Gastroesophageal sphincter (tissue), 4 donors: Measurements from ENCODE around the gene SKIC2. TPM values are rescaled to one million over a fixed set of nuclear protein-coding genes. Genes with fewer than 3 reads are reported as not detected.

ENCODE experiments used
- ATAC-seq: fragments of 150-250 bp; one replicate; pipeline ENCODE4 v1.9.1; 2016; ENCODE audit warnings: mild to moderate bottlenecking, moderate library complexity
- H3K27ac ChIP-seq, 4 donors: fragments of 200-600 bp; sonication (generic) in 3 of 4; 1 replicate in 3 of 4; 2 replicates in 1 of 4; pipeline ENCODE4 v1.5.1; 2016 to 2019
- H3K27me3 ChIP-seq: fragments of 200-600 bp; sonication (generic); one replicate; pipeline ENCODE4 v1.5.1; 2019
- H3K36me3 ChIP-seq, 2 donors: fragments of 200-600 bp; sonication (generic); one replicate each; pipeline ENCODE4 v1.5.1; 2019; ENCODE audit warnings: control low read depth in 1 of 2
- H3K4me1 ChIP-seq, 3 donors: fragments of 200-600 bp; sonication (generic); 1 replicate in 2 of 3; 2 replicates in 1 of 3; pipeline ENCODE4 v1.5.1; 2016 to 2019; ENCODE audit warnings: control low read depth in 2 of 3
- H3K4me3 ChIP-seq, 2 donors: fragments of 200-600 bp; sonication (generic); one replicate each; pipeline ENCODE4 v1.5.1; 2019; ENCODE audit warnings: mild to moderate bottlenecking in 1 of 2, moderate library complexity in 1 of 2
- H3K9me3 ChIP-seq, 3 donors: fragments of 200-600 bp; sonication (generic); one replicate each; pipeline ENCODE4 v1.5.1; 2017 to 2019; ENCODE audit warnings: control low read depth in 2 of 3
- EP300 ChIP-seq: sonication (generic); formaldehyde crosslinking; IDR thresholded peaks from one replicate; pipeline ENCODE4 v1.6.1; 2017; ENCODE audit warnings: antibody characterized with exemption, mild to moderate bottlenecking
- POLR2A ChIP-seq, 2 donors: fragments of 450-650 bp; IDR thresholded peaks; one replicate each; pipeline ENCODE4 v1.6.1; 2017; ENCODE audit warnings: antibody characterized with exemption in 2 of 2, mild to moderate bottlenecking in 2 of 2, moderate library complexity in 1 of 2
- POLR2AphosphoS5 ChIP-seq: sonication (generic); formaldehyde crosslinking; IDR thresholded peaks from one replicate; pipeline ENCODE4 v1.6.1; 2017; ENCODE audit warnings: antibody characterized with exemption
- WGBS, 2 donors: methylation state at CpG; one replicate each; pipeline ENCODE4 v1.1.5; 2018; ENCODE audit warnings: low coverage in 1 of 2; 5-methylcytosine and 5-hydroxymethylcytosine counted together
- total RNA-seq, 4 donors: library from RNA; depleted of rRNA; stranded (reverse); fragments of >200 nt; gene quantifications; one replicate each; pipeline ENCODE4 v1.1.0, GENCODE V29; 2016
- TF ChIP-seq, protein P1 (sequence below), 4 experiments: fragments of 200-600 bp in 2 of 4; fragments of 450-650 bp in 2 of 4; sonication (generic) in 1 of 4; IDR thresholded peaks; one replicate each; pipeline ENCODE4 v1.5.1; 2017 to 2019; ENCODE audit warnings: antibody characterized with exemption in 4 of 4, mild to moderate bottlenecking in 2 of 4, moderate library complexity in 2 of 4

Gene SKIC2
- total RNA-seq, 4 donors from 2014 or later = 18.8 to 52.5 (median 25.8) TPM

DNA sequence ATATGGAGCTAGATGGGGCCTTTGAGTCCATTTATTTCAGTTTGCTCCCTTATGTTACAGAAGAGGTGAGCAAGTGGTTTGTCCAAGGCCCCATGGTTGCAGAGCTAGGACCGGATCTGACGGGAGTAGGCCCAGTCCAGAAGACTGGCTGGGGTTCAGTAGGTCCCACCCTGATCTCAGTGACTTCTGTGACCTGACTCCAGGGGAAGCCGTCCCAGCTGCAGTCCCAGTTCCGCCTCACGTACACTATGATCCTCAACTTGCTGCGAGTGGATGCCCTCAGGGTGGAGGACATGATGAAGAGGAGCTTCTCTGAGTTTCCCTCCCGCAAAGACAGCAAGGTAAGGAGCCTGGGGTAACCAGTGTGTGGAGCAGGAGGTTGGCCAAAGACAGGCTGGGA lies 7.5 kb downstream of the SKIC2 start:
- TF ChIP-seq POLR2AphosphoS5 (no peak), EP300 (no peak), POLR2A (IDR thresholded peaks at IDR 0.05) (no peak)
- TF ChIP-seq, protein P1, sequence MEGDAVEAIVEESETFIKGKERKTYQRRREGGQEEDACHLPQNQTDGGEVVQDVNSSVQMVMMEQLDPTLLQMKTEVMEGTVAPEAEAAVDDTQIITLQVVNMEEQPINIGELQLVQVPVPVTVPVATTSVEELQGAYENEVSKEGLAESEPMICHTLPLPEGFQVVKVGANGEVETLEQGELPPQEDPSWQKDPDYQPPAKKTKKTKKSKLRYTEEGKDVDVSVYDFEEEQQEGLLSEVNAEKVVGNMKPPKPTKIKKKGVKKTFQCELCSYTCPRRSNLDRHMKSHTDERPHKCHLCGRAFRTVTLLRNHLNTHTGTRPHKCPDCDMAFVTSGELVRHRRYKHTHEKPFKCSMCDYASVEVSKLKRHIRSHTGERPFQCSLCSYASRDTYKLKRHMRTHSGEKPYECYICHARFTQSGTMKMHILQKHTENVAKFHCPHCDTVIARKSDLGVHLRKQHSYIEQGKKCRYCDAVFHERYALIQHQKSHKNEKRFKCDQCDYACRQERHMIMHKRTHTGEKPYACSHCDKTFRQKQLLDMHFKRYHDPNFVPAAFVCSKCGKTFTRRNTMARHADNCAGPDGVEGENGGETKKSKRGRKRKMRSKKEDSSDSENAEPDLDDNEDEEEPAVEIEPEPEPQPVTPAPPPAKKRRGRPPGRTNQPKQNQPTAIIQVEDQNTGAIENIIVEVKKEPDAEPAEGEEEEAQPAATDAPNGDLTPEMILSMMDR (IDR thresholded peaks at IDR 0.05) = no peak
- H3K27ac ChIP-seq = no peak overlapping the region
- H3K9me3 ChIP-seq = no peaks in the 10 kb centered on the region
- H3K27me3 ChIP-seq = no peaks in the 10 kb centered on the region
- peaks cover 0 to 91% of the 10 kb centered on the region in 2 donors for H3K36me3 ChIP-seq
- WGBS, 2 donors = no CpG with 5 or more reads among the region's 7 CpGs
- H3K4me1 ChIP-seq = peaks cover 0 to 22% (median 11%) of the 10 kb centered on the region in 3 donors
- H3K4me3 ChIP-seq = no peak overlapping the region
- ATAC-seq = no peak

DNA sequence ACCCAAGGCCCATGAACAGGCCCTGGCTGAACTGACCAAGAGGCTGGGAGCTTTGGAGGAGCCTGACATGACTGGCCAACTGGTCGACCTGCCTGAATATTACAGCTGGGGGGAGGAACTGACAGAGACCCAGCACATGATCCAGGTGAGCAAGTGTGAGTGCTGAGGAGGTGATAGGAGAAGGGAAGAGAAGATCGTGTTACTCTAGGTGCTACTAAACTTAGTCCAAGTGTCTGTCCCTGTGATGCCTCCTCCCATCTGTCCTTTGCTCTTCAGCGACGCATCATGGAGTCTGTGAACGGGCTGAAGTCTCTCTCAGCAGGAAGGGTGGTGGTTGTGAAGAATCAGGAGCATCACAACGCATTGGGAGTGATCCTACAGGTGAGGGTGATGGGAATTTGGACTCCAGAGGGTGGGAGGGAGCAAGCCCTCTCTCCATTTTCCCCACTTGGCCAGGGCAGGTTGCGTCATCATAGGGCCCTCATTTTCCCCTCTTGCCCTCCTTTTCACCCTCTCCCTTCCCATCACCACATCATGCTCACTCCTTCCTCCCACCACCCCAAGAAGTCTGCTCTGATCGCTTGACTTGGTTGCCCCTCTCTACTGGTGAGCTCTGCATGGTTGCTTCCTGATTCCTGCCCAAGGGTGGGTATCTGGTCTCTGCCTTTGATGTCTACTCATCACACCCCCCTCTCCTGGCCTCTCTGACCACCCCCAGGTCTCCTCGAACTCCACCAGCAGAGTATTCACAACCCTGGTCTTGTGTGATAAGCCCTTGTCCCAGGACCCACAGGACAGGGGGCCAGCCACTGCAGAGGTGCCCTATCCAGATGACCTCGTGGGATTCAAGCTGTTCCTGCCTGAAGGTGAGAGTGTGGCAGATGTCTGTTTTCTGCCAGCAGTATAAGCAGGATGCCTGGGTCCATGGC lies 8.3 kb downstream of the SKIC2 start:
- H3K4me3 ChIP-seq = no peak overlapping the region
- H3K9me3 ChIP-seq = no peaks in the 10 kb centered on the region
- no peaks in the 10 kb centered on the region for H3K27me3 ChIP-seq
- ATAC-seq = no peak
- TF ChIP-seq, protein P1 (IDR thresholded peaks at IDR 0.05) = no peak
- TF ChIP-seq EP300 (no peak), POLR2A (IDR thresholded peaks at IDR 0.05) (no peak), POLR2AphosphoS5 (no peak)
- peaks cover 0 to 25% (median 11%) of the 10 kb centered on the region in 3 donors for H3K4me1 ChIP-seq
- H3K27ac ChIP-seq = no peak overlapping the region
- 70 to 80% methylated on average over 5 to 7 of the region's 10 CpGs for WGBS, 2 donors
- H3K36me3 ChIP-seq = peaks cover 0 to 84% of the 10 kb centered on the region in 2 donors

DNA sequence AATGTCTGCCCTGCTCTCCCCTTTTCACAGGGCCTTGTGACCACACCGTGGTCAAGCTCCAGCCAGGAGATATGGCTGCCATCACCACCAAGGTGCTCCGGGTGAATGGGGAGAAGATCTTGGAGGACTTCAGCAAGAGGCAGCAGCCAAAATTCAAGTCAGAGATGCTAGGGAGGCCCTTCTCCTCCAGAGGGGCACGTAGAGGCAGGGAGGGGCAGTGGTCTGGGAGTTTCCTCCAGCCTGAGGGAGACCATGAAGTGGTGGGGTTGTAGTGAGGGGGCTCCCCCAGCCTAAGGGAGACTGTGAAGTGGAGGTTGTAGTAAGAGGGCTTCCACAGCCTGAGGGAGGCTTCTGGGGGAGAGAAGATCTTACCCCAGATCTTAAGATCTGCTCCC lies 8.9 kb downstream of the SKIC2 start:
- H3K4me3 ChIP-seq = no peak overlapping the region
- peaks cover 0 to 30% (median 13%) of the 10 kb centered on the region in 3 donors for H3K4me1 ChIP-seq
- no peak overlapping the region for H3K27ac ChIP-seq
- TF ChIP-seq POLR2A (IDR thresholded peaks at IDR 0.05) (no peak), EP300 (no peak), POLR2AphosphoS5 (no peak)
- TF ChIP-seq, protein P1 (IDR thresholded peaks at IDR 0.05) = no peak
- WGBS, 2 donors = 80% methylated on average over 1 of the region's 3 CpGs; no CpG with 5 or more reads in 1 of the 2 donors
- no peak for ATAC-seq
- no peaks in the 10 kb centered on the region for H3K9me3 ChIP-seq
- H3K36me3 ChIP-seq = peaks cover 0 to 77% of the 10 kb centered on the region in 2 donors
- no peaks in the 10 kb centered on the region for H3K27me3 ChIP-seq

DNA sequence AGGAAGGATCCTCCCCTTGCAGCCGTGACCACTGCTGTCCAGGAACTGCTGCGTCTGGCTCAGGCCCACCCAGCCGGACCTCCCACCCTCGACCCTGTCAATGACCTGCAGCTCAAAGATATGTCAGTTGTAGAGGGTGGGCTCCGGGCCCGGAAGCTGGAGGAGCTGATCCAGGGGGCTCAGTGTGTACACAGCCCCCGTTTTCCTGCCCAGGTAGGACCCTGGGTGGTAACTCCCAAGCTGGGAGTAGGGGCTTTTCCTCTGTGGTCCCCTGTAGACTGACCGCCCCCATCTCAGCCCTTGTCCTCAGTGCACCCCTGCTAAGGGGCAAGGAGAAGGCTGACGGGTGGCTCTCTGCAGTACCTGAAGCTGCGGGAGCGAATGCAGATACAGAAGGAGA lies 9.4 kb downstream of the SKIC2 start:
- Histone ChIP-seq H3K27me3 (no peaks in the 10 kb centered on the region), H3K4me3 (no peak overlapping the region), H3K36me3 (peaks cover 0 to 73% of the 10 kb centered on the region in 2 donors), H3K9me3 (no peaks in the 10 kb centered on the region), H3K27ac (no peak overlapping the region), H3K4me1 (peaks cover 0 to 34% (median 17%) of the 10 kb centered on the region in 3 donors)
- TF ChIP-seq POLR2AphosphoS5 = no peak
- TF ChIP-seq, protein P1 (IDR thresholded peaks at IDR 0.05) = no peak
- TF ChIP-seq EP300 = no peak
- no peak for TF ChIP-seq POLR2A (IDR thresholded peaks at IDR 0.05)
- no peak for ATAC-seq
- 80% methylated on average over 1 of the region's 11 CpGs; no CpG with 5 or more reads in 1 of the 2 donors for WGBS, 2 donors
